ENCODE measurements around the gene TMEM40.
"Not testable (repeated sequence)": the region's sequence is repeated elsewhere in the genome, so short reads cannot be mapped to it uniquely, and the experiment has no call there.

TMEM40 gene

GRCh38 chr3:12719541-12719940 lies 39.5 kb downstream of the TMEM40 start:
- DNase-seq (ENCODE audit: low spot score): no peak

- DNase-seq (ENCODE audit: low spot score): no peak
These were observed 42.4 kb downstream of the TMEM40 start for GRCh38 chr3:12716605-12717151.

- DNase-seq (ENCODE audit: low spot score): no peak
These were observed 44.8 kb downstream of the TMEM40 start for GRCh38 chr3:12714278-12714677.

- DNase-seq (ENCODE audit: low spot score): no peak
These were observed 49.0 kb downstream of the TMEM40 start for GRCh38 chr3:12710062-12710461.

- DNase-seq (ENCODE audit: low spot score): no peak
These were observed 49.7 kb downstream of the TMEM40 start for GRCh38 chr3:12709334-12709733.

- peak; percentile 37 for DNase-seq (ENCODE audit: low spot score)
These were observed 50.4 kb downstream of the TMEM40 start for GRCh38 chr3:12708584-12709192.

GRCh38 chr3:12707449-12707848 lies 51.6 kb downstream of the TMEM40 start:
- no peak for DNase-seq (ENCODE audit: low spot score)

- peak; percentile 84 for DNase-seq (ENCODE audit: low spot score)
These were observed 52.4 kb downstream of the TMEM40 start for GRCh38 chr3:12706504-12707253.

- no peak for DNase-seq (ENCODE audit: low spot score)
These were observed 53.1 kb downstream of the TMEM40 start for GRCh38 chr3:12705981-12706380.

GRCh38 chr3:12705374-12705926 lies 53.6 kb downstream of the TMEM40 start:
- DNase-seq (ENCODE audit: low spot score): no peak

- no peak for DNase-seq (ENCODE audit: low spot score)
These were observed 56.6 kb downstream of the TMEM40 start for GRCh38 chr3:12702501-12702900.

- not testable (repeated sequence) for DNase-seq (ENCODE audit: low spot score)
These were observed 57.5 kb downstream of the TMEM40 start for GRCh38 chr3:12701601-12702000.

- no peak for DNase-seq (ENCODE audit: low spot score)
These were observed 58.3 kb downstream of the TMEM40 start for GRCh38 chr3:12700800-12701199.

GRCh38 chr3:12695916-12696315 lies 63.1 kb downstream of the TMEM40 start:
- DNase-seq (ENCODE audit: low spot score): no peak

- DNase-seq (ENCODE audit: low spot score): no peak
These were observed 63.9 kb downstream of the TMEM40 start for GRCh38 chr3:12695112-12695511.

- no peak for DNase-seq (ENCODE audit: low spot score)
These were observed 66.6 kb downstream of the TMEM40 start for GRCh38 chr3:12692444-12692843.

GRCh38 chr3:12689997-12690711 lies 68.9 kb downstream of the TMEM40 start:
- no peak for DNase-seq (ENCODE audit: low spot score)

- DNase-seq (ENCODE audit: low spot score): no peak
These were observed 71.1 kb downstream of the TMEM40 start for GRCh38 chr3:12687948-12688347.

- DNase-seq (ENCODE audit: low spot score): no peak
These were observed 73.0 kb downstream of the TMEM40 start for GRCh38 chr3:12686096-12686495.
